GM18858 (cell line): ENCODE measurements around the gene CTNNA1.
"Not testable (repeated sequence)": the region's sequence is repeated elsewhere in the genome, so short reads cannot be mapped to it uniquely, and the experiment has no call there.

Experiments used
- ATAC-seq: cut with Tn5 transposase; IDR thresholded peaks from one replicate; pipeline ENCODE4 v1.9.1; 2021; ENCODE audit not compliant: unreplicated experiment

Gene CTNNA1, protein sequence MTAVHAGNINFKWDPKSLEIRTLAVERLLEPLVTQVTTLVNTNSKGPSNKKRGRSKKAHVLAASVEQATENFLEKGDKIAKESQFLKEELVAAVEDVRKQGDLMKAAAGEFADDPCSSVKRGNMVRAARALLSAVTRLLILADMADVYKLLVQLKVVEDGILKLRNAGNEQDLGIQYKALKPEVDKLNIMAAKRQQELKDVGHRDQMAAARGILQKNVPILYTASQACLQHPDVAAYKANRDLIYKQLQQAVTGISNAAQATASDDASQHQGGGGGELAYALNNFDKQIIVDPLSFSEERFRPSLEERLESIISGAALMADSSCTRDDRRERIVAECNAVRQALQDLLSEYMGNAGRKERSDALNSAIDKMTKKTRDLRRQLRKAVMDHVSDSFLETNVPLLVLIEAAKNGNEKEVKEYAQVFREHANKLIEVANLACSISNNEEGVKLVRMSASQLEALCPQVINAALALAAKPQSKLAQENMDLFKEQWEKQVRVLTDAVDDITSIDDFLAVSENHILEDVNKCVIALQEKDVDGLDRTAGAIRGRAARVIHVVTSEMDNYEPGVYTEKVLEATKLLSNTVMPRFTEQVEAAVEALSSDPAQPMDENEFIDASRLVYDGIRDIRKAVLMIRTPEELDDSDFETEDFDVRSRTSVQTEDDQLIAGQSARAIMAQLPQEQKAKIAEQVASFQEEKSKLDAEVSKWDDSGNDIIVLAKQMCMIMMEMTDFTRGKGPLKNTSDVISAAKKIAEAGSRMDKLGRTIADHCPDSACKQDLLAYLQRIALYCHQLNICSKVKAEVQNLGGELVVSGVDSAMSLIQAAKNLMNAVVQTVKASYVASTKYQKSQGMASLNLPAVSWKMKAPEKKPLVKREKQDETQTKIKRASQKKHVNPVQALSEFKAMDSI

DNA sequence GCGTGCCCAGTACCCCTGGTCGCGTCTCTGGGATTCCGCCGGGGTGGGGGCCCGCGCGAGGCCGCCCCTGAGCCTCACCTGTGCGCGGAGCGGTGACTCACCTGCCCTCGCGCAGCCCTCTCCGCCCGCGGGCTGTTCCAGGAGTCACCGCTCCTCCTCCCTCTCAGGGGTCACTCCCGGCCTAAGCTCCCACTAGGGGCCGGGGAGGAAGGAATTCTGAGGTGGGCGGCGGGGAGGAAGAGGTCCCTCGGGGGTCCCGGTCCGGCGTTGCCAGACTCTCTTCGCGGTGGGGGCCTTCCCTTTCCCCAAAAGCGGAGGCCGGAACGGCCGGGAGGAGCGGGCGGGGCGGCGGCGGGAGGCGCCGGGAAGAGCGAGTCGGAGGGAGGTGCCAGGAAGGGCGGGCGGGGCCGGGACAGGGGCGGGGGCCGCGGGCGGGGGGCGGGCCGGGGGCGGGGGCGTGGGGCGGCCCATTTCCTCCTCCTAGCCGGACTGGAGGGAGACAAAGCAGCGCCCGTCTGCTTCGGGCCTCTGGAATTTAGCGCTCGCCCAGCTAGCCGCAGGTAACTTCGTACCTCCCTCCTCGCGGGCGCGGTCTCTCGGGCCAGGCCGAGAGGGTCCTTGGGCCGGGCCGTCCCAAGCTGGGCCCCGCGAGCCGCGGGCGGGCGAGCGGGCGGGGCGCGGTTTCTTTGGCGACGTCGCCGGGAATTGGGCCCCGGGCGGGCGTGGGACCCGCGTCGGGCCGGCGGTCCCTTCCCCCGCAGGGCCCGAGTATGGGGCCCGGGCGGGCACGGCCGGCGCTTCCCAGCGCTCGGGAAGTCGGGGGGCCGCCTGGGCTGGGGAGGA is at the start of gene CTNNA1:
Gene CTNNA1 (plus strand): TSS at position 475 of the 843 bp plus-strand sequence. CDS start 28,500 bp downstream, outside the sequence.
- no peak for ATAC-seq

DNA sequence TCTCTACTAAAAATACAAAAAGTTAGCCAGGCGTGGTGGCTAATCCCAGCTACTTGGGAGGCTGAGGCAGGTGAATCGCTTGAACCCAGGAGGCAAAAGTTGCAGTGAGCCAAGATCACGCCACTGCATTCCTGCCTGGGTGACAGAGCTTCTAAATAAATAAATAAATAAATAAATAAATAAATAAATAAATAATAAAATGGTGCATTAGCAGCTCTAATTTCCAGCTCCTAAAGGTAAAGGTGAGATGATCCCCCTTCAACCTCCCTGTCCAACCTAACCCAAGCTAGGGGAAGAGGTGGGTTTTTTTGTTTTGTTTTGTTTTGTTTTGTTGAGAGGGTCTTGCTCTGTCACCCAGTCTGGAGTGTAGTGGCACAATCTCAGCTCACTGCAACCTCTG is 49.4 kb upstream of the CTNNA1 start:
- not testable (repeated sequence) for ATAC-seq

DNA sequence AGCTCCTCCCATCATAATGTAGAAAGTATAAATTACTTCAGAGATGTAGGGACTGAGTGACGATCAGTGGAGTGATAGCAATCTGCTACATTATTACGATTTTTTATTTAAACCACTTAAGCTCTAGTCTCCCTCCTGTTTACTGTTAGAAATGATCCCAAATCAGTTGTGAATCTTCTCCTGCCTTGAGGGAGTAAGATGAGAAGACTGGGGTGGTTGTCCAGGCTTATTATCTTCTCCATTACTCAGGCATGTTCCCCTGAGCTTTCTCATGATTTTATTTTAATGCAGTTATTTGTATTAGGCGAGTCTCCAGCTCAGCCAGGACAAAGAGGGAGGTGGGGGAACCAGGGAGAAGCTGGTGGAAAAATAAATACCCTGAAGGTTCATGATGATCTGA is 48.2 kb upstream of the CTNNA1 start:
- ATAC-seq: no peak

DNA sequence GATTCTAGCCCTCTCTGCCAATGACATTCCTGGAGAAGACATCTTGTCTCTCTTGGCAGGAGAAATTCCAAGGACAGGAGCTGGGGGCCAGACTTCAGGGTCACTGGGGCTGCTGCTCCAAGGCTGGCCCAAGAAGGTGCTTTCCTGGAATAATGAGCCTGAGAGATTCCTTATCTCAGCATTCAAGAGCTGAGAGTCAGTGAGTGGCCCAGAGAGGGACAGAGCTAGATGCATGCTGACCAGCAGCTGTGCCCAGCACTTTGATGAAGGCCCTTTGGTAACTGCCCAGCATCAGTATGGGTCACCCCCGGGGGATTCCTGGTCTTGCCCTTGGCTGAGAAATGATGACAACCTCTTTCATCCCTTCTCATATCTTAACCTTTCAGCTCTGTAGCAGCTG is 47.7 kb upstream of the CTNNA1 start:
- ATAC-seq: no peak

DNA sequence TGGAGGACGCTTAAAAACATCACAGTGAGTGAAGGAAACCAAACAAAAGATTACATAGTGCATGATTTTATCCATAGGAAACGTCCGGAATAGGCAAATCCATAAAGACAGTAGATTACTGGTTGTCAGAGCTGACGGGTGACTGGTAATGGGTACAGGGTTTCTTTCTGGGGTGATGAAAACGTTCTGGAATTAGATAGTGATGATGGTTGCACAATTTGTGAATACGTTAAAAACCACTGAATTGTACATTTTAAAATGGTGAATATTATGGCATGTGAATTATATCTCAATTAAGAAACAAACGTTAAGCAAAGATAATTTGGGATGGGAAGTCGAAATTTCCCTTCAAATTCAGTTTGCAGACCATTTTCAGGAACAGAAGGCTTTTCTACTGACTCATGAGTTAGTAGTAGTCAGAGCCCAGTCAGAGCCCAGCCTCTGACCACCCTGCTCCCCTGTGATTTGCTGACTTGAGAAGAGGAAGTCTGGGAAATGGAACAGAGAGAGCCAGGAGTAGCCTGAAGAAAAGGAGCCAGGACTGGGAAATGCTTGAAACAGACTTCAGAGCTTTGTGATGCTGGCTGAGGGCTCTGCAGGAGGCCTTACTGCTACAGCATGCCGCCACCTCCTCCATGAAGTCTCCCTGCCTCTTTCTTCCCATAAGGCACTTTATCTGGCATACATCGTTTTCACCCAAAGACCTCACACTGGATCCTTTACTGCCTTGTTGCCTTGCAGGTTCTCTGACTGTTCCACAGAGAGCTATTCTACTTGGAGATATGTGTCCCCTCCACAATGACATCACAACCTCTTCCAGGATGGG is 46.4 kb upstream of the CTNNA1 start:
- no peak for ATAC-seq

DNA sequence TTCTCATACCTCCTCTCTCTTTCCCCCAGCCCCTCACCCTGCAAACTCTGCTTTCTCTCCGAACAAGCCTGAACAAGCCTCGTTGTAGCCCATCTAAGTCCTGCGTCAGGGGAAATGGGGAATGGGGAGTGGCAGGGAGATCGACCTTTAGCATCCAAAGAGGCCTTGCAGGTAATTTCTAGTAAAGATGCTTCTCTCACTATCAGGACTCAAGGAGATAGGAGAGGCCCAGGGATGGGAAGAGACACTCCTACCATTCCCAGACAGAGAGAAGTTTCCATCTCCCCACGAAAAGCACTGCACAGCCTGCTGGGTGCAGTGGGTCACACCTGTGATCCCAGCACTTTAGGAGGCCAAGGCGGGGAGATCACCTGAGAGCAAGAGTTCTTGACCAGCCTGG is 44.4 kb upstream of the CTNNA1 start:
- no peak for ATAC-seq

DNA sequence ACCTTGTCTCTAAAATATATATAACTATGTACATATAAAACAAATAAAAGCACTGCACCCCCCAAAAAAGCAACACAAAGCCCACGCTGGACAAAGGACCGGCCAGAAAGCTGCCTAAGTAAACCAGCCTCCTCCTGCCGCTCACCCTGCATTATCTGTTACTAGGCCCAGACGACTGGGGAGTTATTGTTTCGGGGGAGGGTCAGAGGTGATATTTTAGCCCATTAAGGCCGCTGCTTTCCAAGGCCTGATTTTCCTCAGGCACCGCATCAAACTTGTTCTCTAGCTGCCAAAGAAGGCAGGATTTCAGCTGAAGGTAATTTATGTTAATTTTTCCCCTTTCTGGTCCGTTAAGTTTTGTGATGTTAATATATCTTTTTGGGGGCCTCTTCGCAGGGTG is 44.0 kb upstream of the CTNNA1 start:
- ATAC-seq: no peak

DNA sequence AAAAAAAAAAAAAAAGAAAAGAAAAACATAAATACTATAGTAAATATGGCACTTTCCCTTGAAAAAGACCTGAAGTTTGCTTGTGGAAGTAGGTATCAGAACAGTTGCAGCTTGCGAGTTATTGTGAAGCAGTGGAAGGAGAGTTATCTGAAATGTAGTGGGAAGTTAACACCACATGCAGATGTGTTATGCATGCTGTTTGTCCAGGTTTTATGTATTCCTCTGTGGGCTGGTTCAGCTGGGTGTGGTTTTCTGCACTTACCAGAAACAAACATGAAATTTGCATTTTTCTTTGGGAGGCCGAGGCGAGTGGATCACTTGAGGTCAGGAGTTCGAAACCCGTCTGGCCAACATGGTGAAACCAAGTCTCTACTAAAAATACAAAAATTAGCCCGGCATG is 42.1 kb upstream of the CTNNA1 start:
- no peak for ATAC-seq

DNA sequence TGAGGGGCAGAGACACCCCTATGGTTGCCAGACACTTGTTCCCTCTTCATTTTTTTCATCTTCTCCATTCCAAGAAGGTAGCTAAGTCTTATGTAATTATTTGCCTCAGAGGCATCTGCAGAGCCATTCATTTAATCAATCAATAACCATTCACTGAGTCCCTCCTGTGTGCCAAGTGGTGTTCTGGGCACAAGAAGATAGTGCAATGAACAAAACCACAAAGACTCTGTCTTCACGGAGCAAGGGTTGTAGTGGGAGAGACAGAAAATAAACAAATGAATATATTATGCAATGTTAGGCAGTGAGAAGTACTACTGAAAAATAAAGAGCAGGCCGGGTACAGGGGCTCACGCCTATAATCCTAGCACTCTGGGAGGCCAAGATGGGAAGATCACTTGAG is 41.4 kb upstream of the CTNNA1 start:
- ATAC-seq: no peak

DNA sequence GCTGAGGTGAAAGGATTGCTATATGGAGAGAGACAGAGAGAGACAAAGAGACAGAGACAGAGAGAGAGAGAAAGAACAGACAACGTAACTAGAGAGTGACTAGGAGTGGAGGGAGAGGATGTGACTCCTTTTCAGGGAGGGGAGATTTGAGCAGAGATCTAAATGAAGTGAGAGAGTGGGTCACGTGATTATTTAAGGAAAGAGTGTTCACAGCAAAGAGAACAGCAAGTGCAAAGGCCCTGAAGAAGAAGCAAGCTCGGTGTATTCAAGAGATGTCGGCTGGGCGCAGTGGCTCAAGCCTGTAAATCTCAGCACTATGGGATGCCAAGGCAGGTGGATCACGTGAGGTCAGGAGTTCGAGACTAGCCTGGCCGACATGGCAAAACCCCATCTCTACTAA is 40.9 kb upstream of the CTNNA1 start:
- ATAC-seq: no peak

DNA sequence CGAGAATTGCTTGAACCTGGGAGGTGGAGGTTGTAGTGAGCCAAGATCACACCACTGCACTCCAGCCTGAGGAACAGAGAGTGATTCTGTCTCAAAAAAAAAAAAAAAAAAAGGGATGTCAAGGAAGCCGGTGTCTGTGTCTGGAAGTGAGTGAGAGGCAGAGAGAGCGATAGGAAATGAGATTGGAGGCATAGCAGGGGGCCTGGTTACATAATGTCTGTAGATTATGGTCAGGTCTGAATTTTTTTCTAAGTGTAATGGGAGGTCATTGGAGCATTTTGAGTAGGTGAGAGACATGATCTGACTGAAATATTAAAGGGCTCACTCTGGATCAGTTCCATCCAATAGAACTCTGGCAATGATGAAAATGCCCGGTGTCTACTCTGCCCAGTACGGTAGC is 40.4 kb upstream of the CTNNA1 start:
- ATAC-seq: no peak

DNA sequence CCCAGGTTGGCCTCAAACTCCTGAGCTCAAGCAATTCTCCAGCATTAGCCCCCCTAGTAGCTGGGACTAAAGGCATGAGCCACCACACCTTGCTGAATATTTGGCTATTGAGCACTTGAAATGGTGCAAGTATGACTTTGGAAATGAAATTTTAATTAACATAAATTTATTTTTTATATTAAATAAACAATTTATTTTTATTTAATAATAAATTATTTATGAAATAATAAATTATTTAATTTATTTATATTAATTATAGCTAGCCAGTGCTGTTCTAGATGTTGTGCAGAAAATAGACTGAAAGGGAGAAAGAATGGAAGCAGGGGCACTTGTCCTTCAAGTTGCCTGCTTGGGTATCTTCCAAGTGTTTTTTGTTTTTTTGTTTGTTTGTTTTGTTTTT is 40.0 kb upstream of the CTNNA1 start:
- ATAC-seq: no peak

DNA sequence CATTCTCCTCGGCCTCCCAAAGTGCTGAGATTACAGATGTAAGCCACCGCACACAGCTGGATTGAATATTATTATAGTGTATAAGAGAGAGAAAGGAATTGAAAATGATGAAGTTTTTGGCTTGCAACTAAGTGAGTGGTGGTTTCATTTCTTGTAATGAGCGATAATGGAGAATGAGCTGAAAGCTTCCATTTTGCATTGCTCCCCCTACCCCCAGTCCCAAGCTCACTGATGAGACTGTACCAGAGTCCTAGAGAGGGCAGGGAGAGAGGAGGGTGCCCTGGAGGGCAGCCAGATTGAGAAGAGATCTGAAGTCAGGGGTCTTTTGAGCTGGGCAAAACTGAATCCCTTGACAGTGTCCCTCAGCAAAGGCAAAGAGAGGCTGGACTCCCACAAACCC is 38.5 kb upstream of the CTNNA1 start:
- ATAC-seq: no peak

DNA sequence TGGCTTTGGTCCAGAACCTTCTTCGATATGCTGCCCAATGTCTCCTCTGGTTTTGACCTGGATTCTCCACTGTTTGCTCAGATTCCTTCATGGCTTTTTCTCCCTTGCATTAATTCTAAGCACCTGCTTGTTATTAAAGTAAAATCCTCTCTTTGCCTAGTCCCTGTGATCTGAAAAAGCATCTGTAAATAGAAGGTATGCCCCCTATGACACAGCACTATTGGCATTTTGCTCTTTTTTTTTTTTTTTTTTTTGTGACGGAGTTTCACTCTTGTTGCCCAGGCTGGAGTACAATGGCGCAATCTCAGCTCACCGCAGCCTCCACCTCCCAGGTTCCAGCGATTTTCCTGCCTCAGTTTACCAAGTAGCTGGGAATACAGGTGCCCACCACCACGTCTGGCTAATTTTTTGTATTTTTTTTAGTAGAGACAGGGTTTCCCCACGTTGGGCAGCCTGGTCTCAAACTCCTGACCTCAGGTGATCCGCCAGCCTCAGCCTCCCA is 37.2 kb upstream of the CTNNA1 start:
- ATAC-seq: not testable (repeated sequence)

DNA sequence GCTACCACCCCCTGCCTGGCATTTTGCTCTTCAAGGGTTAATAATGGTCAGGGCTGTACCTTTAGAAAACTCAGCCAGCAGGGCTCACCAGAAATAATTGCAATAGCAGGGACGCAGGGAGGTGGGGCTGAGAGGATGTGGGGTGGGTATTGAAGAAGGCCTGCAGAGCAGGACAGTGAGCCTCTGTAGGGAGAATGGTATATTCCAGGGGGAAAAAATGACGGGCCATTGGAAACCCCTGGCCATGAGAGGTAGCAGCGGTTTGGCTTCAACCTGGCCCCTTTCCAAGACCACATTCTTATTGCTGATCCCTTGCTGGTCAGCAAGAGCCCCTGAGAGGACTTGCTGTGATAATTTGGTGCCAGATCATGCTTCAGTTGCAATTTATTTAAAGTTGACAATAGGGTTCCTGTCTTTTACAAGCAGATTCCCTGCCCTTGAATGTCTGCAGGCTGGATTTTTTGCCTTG is 36.7 kb upstream of the CTNNA1 start:
- ATAC-seq: no peak

DNA sequence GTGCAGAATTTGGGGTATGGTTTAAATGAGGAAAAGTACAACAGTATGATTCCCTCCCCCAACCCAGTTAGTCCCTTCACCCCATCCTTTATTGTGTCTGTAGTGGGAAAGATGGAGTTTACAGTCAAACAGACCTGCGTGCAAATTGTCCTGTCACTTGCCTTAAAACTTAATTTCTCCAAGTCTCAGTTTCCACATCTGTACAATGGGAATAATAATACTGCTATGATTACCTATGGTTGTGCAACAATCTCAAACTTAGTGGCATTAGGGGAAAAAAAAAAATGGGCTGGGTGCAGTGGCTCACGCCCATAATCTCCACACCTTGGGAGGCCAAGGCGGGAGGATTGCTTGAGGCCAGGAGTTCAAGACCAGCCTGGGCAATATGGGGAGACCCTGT is 35.8 kb upstream of the CTNNA1 start:
- ATAC-seq: no peak

DNA sequence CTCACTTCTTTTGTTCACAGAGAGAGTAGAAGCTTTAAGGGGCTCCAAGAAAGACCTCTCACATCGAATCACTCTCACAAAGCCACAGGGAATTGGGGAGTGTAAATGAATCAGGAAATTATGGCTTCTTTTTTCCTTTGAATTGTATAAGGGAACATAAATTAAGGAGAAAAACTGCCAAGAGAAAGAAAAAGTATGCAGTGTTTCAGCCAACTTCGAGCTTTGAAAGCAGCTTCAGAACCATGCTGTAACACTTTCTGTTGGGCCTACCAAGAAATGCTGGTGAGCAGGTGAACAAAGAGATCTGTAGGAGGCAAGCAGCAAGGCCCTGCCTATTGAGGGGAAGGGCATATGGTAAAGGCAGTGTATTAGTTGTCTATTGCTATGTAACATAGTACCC is 33.4 kb upstream of the CTNNA1 start:
- no peak for ATAC-seq

DNA sequence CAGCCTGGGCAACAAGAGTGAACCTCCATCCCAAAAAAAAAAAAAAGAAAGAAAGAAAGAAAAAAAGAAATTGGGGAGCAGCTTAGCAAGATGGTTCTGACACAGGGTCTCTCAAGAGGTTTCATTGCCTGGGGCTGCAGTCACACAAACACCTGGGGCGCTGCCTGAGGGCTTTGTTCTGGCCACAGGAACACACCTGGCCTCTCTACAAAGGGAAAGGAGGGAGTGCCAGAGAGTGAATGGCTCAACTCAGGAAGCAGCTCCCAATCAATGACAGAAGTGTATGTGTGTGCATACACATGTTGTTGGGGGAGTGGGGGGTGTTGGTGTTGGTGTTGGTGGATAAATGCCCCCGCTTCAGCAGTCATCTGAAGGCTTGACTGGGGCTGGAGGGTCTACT is 32.4 kb upstream of the CTNNA1 start:
- ATAC-seq: no peak

DNA sequence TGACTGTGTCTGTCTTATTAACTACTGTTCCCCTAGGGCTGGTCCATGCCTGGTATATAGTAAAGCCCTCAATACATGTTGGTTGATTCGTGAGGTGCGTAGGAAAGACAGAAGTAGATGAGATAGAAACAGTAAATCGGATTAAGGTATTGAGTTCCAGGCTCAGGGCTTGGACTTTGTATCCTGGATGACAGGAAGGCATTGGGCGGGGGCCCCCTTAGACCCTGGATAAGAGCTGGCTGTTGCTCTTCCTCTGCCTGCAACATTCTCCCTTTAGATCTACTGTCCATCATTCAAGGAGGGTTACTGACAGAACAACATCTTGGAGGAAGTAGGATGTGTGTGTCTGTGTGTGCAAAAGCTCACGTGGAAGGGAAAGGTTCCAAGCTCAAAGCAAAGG is 31.2 kb upstream of the CTNNA1 start:
- no peak for ATAC-seq

DNA sequence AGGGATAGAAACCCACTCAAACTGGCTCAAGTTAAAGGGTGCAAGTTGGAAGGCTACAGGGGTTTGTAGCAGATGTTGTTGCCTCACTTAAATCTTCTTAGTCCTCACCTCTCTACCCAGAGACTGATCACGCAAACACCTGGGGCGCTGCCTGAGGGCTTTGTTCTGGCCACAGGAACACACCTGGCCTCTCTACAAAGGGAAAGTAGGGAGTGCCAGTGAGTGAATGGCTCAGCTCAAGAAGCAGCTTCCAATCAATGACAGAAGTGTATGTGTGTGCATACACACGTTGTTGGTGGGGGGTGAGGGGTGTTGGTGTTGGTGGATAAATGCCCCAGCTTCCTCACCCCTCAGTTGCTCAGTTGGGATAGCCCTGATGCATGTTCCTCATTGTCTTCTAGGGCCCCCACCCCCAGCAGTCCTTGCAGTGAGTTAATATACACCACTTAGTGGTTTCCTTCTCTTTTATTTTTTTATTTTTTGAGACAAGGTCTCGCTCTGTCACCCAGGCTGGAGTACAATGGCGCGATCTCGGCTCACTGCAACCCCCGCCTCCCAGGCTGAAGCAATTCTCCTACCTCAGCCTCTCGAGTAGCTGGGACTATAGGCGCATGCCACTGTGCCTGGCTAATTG is 30.6 kb upstream of the CTNNA1 start:
- ATAC-seq: no peak
